ENCODE results near the gene PPAN. TPM values are rescaled to one million over a fixed set of nuclear protein-coding genes. Genes with fewer than 3 reads are reported as not detected.

Gene PPAN
- total RNA-seq, 1 donor from 2014 or later: 39.6 TPM

DNA sequence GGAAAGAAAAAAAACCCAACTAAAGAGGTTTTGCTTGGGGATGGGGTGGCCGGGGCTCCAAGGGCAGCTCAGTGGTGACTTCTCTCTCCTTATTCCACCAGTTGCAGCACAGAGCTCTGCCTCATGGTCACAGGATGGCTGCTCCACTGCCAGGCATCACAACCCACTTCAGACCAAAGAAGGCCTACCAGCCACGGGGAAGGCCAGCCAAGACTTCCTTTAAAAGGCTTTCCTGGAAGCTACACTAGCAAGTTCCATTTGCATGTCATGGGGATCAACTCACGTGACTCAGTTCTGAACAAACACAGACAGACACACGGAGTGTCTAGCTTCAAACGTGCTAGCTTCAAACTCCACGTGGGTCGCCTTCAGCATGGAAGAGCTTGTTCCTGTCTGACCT, 26.7 kb downstream of the PPAN start:
- TF ChIP-seq, protein P1, sequence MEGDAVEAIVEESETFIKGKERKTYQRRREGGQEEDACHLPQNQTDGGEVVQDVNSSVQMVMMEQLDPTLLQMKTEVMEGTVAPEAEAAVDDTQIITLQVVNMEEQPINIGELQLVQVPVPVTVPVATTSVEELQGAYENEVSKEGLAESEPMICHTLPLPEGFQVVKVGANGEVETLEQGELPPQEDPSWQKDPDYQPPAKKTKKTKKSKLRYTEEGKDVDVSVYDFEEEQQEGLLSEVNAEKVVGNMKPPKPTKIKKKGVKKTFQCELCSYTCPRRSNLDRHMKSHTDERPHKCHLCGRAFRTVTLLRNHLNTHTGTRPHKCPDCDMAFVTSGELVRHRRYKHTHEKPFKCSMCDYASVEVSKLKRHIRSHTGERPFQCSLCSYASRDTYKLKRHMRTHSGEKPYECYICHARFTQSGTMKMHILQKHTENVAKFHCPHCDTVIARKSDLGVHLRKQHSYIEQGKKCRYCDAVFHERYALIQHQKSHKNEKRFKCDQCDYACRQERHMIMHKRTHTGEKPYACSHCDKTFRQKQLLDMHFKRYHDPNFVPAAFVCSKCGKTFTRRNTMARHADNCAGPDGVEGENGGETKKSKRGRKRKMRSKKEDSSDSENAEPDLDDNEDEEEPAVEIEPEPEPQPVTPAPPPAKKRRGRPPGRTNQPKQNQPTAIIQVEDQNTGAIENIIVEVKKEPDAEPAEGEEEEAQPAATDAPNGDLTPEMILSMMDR (IDR thresholded peaks at IDR 0.05; ENCODE audit: unreplicated experiment): no peak
- Mint-ChIP-seq H3K27me3 (ENCODE audit: unreplicated experiment) (no peaks in the 10 kb centered on the region), H3K4me3 (ENCODE audit: unreplicated experiment) (no peak overlapping the region), H3K36me3 (ENCODE audit: low read depth, unreplicated experiment) (peaks cover 17% of the 10 kb centered on the region), H3K4me1 (ENCODE audit: unreplicated experiment) (no peaks in the 10 kb centered on the region), H3K9me3 (ENCODE audit: unreplicated experiment) (no peaks in the 10 kb centered on the region), H3K27ac (ENCODE audit: unreplicated experiment) (no peak overlapping the region)
- DNase-seq (ENCODE audit: low spot score): no peak

DNA sequence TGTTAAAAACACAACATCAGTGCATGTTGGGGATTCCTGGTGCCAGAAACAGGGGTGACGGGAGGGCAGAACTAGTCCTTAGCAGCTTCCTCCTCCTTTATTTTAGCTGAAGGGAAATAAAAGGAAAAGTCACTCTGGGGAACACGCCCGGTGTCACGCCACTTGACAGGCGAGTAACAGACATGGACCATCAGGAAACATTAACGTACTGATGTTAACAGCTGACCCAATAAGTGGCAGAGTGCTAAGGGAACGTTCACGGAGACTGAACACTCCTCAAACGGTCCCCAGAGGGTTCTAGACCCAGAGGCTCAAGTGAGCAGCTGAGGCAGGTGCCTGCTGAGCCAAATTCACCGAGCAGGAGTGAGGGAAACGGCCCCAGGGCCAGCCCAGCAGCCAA, 27.4 kb downstream of the PPAN start:
- Mint-ChIP-seq H3K4me3 (ENCODE audit: unreplicated experiment) (no peak overlapping the region), H3K9me3 (ENCODE audit: unreplicated experiment) (no peaks in the 10 kb centered on the region), H3K27ac (ENCODE audit: unreplicated experiment) (no peak overlapping the region), H3K27me3 (ENCODE audit: unreplicated experiment) (no peaks in the 10 kb centered on the region), H3K4me1 (ENCODE audit: unreplicated experiment) (no peaks in the 10 kb centered on the region), H3K36me3 (ENCODE audit: low read depth, unreplicated experiment) (peaks cover 19% of the 10 kb centered on the region)
- TF ChIP-seq, protein P1 (IDR thresholded peaks at IDR 0.05; ENCODE audit: unreplicated experiment): no peak
- no peak for DNase-seq (ENCODE audit: low spot score)

DNA sequence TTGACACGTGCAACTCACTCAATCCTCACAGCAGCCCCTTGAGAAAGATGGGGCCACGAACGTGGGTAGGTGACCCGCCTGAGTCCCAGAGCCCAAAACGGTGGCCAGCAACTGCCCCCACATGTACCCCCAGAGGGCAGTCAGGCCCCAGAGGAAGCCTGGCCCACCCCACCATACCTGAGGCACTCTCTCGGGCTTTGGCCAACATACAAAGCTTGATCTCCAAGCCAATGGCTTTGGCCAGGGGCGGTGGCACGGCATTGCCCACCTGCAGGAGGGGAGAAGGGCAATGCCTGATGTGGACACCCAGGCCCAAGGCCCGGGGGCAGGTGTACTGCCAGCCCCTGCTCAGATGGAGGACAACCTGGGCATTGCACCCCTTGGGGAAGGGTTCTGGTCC, 27.9 kb downstream of the PPAN start:
- Mint-ChIP-seq H3K27ac (ENCODE audit: unreplicated experiment) (no peak overlapping the region), H3K4me3 (ENCODE audit: unreplicated experiment) (no peak overlapping the region), H3K27me3 (ENCODE audit: unreplicated experiment) (no peaks in the 10 kb centered on the region), H3K9me3 (ENCODE audit: unreplicated experiment) (no peaks in the 10 kb centered on the region), H3K4me1 (ENCODE audit: unreplicated experiment) (no peaks in the 10 kb centered on the region), H3K36me3 (ENCODE audit: low read depth, unreplicated experiment) (peaks cover 20% of the 10 kb centered on the region)
- TF ChIP-seq, protein P1 (IDR thresholded peaks at IDR 0.05; ENCODE audit: unreplicated experiment): no peak
- no peak for DNase-seq (ENCODE audit: low spot score)

DNA sequence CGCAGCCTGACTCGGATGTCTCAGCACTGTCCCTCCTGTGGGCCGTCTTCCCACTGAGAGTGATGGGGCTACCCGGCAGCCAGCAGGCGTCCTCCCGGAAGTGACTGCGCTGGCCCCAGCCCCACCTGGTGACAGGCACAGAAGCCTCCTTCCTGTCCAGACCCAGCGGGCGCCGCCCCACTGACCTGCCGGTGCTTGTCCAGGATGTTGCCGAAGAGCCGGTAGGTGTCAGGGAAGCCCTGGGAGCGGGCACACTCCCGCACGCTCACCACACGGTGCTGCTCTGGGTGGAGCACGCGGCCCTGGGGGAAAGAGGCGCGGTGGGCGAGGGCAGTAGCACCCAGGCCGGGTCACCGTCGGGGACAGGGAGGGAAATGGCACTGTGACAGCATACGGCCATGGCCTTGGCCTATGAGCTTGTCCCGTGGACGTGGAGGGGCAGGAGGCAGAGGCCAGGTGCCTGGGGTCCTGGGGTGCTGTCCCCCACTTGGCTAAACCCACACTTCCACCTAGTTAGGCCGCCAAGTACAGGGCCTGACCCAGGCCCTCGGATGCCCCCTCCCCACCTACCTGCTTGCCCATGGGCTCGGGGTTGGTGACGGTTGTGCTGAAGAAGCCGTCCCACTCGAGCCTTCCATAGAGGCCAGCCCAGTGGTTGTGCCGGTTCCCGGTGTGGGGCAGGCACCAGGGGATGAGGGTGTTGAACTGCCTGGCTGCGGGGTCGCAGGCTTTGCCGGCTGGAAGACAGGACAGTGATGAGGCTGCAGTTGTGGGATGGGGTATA, 29.6 kb downstream of the PPAN start:
- Mint-ChIP-seq H3K27me3 (ENCODE audit: unreplicated experiment) (no peaks in the 10 kb centered on the region), H3K4me3 (ENCODE audit: unreplicated experiment) (no peak overlapping the region), H3K36me3 (ENCODE audit: low read depth, unreplicated experiment) (peaks cover 23% of the 10 kb centered on the region), H3K4me1 (ENCODE audit: unreplicated experiment) (no peaks in the 10 kb centered on the region), H3K27ac (ENCODE audit: unreplicated experiment) (no peak overlapping the region), H3K9me3 (ENCODE audit: unreplicated experiment) (no peaks in the 10 kb centered on the region)
- TF ChIP-seq, protein P1 (IDR thresholded peaks at IDR 0.05; ENCODE audit: unreplicated experiment): no peak
- DNase-seq (ENCODE audit: low spot score): no peak

DNA sequence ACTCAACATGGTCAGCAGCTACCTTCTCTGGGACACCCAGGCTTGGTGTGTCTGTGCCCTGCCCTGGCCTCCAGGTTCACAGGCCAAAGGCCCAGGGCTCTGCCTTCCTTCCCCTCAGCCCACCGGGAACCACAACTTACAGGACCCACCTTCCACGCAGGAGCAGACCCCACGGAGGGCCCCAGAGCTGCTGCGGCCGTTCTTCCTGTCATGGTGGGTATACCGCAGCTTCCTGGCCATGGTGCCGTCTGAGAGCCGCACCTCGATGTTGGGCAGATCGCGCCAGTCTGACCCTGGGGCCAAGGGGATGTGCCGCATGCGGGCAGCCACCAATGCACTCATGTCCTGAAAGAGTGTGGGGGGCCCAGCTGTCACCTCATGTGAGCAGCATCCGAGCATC, 30.8 kb downstream of the PPAN start:
- no peak for DNase-seq (ENCODE audit: low spot score)
- no peak overlapping the region for H3K4me3 Mint-ChIP-seq (ENCODE audit: unreplicated experiment)
- peaks cover 26% of the 10 kb centered on the region for H3K36me3 Mint-ChIP-seq (ENCODE audit: low read depth, unreplicated experiment)
- H3K27me3 Mint-ChIP-seq (ENCODE audit: unreplicated experiment): no peaks in the 10 kb centered on the region
- no peaks in the 10 kb centered on the region for H3K9me3 Mint-ChIP-seq (ENCODE audit: unreplicated experiment)
- TF ChIP-seq, protein P1 (IDR thresholded peaks at IDR 0.05; ENCODE audit: unreplicated experiment): no peak
- peak overlapping the region; percentile 52 for H3K27ac Mint-ChIP-seq (ENCODE audit: unreplicated experiment)
- no peaks in the 10 kb centered on the region for H3K4me1 Mint-ChIP-seq (ENCODE audit: unreplicated experiment)

Measured in endothelial cell (in vitro differentiated cells).